ENCODE results near the gene COX7A1.

Gene COX7A1

DNA sequence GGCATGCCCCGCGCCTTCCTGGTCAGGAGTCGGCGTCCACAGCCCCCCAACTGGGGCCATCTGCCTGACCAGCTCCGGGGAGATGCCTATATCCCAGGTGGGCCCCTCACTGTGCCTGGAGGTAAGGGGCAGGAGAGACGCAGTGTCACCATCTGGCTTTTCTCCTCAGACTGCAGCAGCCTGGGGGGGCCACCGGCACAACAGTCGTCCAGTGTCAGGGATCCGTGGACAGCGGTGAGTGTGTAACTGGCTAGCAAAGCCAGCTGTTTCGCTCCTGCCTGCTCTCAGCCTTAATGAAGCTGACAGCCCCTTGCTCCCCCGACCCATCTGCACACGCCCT lies 41.1 kb downstream of the COX7A1 start:
- DNase-seq = peak; percentile 32

DNA sequence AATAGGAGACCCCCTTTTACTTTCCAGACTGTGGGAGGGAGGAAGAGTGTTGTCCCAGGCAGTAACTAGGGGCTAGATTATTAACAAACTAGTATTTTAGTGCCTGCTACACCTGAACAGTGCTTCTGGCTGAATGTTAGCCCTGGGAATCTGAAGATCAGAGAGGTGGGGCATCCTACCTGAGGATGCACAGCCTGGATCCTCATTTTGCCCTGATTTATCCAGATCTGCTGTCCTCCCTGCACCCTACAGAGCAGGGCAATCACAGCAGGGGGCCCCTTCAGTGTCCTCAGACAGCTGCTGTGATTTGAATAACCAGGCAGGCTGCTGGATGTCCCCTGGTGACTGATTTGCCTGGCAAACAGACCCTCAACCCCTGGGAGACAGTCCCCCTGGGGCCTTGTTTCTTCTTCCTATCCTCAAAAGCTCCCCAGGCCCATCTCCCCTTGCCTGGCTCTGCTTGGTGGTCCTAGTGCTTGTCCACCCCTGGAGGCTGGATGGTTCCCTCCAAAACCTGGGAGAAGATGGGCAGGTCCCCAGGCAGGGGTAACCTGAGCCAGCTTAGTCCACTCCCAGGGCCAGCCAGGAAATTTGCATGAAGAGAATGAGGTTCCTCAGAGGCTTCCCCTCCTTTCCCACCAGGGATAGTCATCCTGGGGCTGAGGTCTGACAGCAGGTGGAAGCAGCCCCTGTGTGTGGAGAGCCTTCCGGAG lies 41.6 kb downstream of the COX7A1 start, which contains the start of gene OVOL3:
Gene OVOL3, plus strand, starts transcription at position 657 of the 713 bp plus-strand sequence. CDS start 60 bp downstream, outside the sequence.
- no peak for DNase-seq

DNA sequence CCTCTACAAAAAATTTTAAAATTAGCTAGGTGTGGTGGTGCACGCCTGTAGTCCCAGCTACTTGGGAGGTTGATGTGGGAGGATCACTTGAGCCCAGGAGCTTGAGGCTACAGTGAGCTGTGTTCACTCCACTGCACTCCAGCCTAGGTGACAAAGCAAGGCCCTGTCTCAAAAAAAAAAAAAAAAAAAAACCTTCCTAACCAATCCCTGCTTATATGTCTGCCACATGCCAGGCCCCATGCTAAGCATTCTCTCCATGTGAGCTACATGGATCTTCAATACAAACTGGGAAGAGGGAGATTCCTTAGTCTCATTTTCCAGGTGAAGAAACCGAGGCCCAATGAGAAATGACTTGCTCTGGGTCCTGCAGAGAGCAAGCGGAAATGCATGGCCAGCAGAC lies 43.6 kb downstream of the COX7A1 start:
- no peak for DNase-seq

DNA sequence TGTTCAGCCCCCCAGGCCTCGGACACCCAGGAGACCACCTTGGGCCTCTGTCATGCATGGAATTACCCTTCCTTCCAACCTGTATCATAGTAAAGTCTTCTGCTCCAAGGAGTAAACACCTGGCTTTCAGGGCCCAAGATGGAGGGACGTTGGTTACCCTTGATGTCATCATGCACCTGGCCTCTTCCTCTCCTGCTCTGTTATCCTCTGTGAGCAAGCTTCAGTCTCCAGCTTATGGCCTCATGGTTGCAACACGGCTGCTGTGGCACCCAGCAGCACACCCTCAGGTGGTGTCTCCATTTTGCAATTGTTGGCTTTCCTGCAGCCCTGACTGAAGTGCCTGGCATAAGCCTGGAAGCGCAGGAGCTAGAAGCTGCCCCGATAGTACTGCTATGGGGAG lies 45.3 kb downstream of the COX7A1 start:
- no peak for DNase-seq

DNA sequence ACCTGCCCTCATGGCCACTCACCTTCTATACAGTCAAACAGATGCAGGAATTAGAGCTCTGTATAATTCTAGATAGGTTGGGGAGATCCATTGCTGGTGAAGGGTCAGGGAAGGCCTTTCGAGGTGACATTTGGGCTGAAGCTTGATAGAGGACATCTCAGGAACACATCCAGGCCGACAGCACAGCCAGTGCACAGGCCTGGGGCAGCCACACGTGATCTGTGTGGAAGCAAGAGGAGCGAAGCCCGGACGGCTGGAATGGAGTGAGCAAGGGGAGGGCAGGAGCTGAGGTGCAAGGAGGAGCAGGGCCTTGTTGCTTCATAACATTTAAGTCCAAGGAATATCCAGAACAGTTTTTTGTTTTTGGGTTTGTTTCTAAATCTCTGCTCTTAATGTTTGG lies 45.8 kb downstream of the COX7A1 start:
- no peak for DNase-seq

DNA sequence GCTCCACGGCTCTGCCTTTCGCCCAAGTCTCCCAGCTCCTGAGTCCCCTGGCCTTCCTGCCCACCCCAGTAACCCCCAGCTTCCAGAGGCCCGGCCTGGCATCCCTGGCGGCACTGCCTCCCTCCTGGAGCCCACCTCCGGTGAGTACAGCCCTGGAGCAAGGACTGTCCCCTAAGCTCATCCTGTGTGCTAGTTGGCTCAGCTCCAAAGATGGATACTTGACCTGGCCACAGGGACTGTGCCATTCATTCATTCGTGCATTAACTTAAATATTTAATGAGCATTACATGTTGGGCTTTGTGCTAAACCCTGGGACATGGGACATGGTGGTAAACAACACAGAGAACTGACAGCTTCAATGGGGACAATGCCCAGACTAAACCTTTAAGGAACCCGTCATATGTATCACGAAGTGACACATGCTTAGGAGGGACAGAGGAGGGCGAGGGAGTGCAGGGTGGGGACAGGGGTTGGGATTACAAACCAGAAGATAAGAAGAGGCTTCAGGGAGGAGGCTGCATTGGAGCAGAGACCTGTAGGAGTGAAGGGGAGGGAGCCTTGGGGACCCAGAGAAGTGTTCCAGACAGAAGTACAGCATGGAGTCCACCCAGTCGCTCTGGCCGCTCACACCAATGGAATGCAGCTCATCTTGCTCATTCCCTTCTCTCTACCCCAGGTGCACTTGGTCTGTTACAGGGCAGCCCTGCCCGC lies 48.2 kb downstream of the COX7A1 start:
- no peak for DNase-seq

DNA sequence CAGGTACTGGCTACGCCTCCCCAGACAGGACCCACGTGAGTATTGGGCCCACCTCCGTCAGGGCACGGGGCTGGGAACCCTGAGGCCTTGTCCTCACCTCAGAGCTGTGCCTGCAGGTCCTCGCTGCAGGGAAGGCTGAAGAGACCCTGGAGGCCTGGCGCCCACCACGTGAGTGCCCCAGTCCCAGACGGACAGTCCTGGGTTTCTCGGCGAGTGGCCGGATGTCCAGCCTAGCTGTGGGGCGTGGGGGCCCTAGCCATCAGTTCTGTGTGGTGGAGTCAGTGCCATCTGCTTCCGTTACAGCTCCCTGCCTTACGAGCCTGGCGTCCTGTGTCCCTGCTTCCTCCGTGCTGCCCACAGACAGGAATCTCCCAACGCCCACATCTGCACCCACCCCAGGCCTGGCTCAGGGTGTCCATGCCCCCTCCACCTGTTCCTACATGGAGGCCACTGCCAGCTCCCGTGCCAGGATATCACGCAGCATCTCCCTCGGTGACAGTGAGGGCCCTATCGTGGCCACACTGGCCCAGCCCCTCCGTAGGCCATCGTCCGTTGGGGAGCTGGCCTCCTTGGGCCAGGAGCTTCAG lies 49.1 kb downstream of the COX7A1 start:
- DNase-seq = no peak

DNA sequence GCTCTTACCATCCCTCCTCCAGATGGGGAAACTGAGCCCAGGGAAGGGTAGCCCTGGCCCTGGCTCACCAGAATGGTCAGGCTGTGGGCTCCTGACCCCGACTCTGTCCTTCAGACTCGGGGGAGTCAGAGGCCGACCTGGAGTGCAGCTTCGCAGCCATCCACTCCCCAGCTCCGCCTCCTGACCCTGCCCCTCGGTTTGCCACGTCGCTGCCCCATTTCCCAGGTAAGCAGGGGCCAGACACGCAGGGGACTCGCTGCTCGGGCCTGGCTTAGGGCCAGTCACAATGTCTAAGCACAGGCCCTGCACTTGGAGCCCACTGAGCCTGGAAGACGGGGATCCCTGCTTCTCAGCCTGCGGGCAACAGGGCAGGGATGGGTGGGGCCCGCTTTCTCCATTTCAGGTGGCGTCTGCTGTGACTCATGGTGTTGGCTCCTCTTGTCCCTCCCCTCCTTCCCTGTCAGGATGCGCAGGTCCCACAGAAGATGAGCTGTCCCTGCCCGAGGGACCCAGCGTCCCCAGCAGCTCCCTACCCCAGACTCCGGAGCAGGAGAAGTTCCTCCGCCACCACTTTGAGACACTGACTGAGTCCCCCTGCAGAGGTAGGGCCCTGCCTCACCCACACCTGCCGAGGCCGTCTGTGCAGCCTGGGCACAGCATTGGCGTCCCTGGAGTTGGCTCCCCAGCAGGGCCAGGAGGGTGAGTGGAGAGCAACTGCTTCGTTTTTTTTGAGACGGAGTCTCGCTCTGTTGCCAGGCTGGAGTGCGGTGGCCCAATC lies 50.5 kb downstream of the COX7A1 start:
- no peak for DNase-seq

All from NCI-H524 treated with DMSO at 0.1 percent for 48 hours (cell line).